Omental fat pad (tissue), 4 donors: ENCODE results near the gene IGF2BP2. TPM values are rescaled to one million over a fixed set of nuclear protein-coding genes. Genes with fewer than 3 reads are reported as not detected.
"Not testable (repeated sequence)": the region's sequence is repeated elsewhere in the genome, so short reads cannot be mapped to it uniquely, and the experiment has no call there.

Experiments
- ATAC-seq: fragments of 150-250 bp; one replicate; pipeline ENCODE4 v1.9.1; 2016; ENCODE audit warnings: mild to moderate bottlenecking, moderate library complexity; ENCODE audit not compliant: low FRiP score
- DNase-seq: peaks from one replicate; pipeline ENCODE4 v3.0.0-alpha.2; 2019; ENCODE audit warnings: low spot score
- total RNA-seq, 4 donors: library from RNA; depleted of rRNA; stranded (reverse); fragments of >200 nt; gene quantifications; one replicate each; pipeline ENCODE4 v1.1.0, GENCODE V29; 2016
- TF ChIP-seq, protein P1 (sequence below), 3 donors: fragments of 450-650 bp; IDR thresholded peaks; one replicate each; pipeline ENCODE4 v1.5.1; 2016 to 2017; ENCODE audit warnings: antibody characterized with exemption in 3 of 3, mild to moderate bottlenecking in 3 of 3, moderate library complexity in 2 of 3

The IGF2BP2 gene
- total RNA-seq, 4 donors from 2014 or later, result 7.3 to 48.9 (median 18.7) TPM

DNA sequence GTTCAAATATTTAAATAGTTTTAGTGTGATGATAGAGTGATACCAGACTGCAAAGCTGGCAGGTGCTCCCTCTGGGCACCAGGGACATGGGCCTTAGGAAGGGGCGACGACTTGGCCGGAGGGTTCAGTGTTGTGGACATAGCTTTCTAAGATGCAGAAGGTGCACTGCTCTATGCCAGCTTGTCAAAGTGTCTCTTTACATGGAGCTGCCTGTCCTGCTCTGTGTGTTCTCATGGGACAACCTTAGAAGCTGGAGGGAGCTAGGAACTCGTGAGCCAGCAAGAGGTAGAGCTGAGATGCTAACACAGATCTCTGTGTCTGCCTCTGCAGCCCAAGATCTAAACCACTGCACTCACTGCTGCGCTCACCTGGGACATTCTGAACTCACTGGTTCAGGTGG, 160.9 kb downstream of the IGF2BP2 start:
- DNase-seq, result no peak
- no peak for ATAC-seq
- TF ChIP-seq, protein P1, sequence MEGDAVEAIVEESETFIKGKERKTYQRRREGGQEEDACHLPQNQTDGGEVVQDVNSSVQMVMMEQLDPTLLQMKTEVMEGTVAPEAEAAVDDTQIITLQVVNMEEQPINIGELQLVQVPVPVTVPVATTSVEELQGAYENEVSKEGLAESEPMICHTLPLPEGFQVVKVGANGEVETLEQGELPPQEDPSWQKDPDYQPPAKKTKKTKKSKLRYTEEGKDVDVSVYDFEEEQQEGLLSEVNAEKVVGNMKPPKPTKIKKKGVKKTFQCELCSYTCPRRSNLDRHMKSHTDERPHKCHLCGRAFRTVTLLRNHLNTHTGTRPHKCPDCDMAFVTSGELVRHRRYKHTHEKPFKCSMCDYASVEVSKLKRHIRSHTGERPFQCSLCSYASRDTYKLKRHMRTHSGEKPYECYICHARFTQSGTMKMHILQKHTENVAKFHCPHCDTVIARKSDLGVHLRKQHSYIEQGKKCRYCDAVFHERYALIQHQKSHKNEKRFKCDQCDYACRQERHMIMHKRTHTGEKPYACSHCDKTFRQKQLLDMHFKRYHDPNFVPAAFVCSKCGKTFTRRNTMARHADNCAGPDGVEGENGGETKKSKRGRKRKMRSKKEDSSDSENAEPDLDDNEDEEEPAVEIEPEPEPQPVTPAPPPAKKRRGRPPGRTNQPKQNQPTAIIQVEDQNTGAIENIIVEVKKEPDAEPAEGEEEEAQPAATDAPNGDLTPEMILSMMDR (IDR thresholded peaks at IDR 0.05), result no peak

DNA sequence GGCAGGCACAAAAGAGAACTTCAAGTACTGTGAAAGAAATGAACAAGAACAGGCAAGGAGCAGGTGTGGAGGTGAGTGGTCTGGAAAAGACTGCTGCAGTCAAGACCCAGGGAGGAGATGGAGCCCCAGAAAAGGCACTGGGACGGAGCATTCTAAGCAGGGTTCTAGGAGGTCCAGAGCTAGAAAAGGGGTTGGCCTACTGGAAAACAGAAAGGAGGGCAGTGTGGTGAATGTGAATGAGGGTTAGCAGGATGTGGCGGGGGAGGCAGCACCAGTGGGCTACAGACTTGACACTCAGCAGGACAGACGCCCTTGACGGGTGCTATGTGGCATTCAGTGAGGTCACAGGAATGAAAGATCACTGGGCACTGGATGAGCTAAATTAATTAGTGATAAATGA, 163.1 kb downstream of the IGF2BP2 start:
- TF ChIP-seq, protein P1 (IDR thresholded peaks at IDR 0.05), result no peak
- no peak for ATAC-seq
- no peak for DNase-seq

GRCh38 chr3:185661296-185661695, 163.5 kb downstream of the IGF2BP2 start:
- not testable (repeated sequence) for ATAC-seq, DNase-seq

DNA sequence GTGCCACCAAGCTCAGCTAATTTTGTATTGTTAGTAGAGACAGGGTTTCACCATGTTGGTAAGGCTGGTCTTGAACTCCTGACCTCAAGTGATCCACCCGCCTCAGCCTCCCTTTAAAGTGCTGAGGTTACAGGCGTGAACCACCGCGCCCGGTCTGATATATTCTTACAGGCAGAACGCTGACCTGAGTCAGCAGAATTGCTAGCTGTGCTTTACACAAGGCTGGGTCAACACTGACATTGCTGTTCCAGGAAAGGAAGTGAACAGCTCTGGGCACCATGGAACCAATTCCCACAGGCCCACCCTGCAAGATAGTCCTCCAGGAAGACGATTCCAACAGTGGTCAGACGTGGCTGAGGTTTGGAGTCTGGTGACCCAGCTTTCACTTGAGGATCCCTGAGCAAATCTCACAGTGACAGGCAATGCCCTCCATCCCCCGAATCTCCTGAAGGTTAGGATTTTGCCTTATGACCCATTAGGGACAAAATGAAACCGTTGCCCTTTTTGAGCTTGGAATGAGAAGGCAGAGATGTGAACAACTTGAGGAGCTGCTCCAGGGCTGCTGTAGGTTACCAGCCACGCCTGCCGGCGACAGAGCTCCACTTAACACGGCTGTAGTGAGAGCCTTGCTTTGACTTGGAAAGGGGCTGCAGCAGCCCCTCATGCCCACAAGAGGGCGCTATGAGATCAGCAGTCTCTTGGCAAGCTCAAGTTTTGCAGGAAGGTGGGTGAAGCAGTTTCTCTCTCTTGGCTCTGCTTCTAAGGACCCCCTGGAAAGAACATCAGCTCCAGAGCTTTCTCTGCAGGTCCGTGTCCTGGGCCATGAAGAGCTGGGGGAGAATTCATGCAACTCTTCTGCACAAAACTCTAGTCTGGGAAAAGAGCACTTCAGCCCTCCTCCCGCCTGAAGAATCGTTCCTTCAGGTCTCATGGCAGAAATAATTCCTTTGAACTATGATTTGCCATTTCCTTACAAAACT, 164.6 kb downstream of the IGF2BP2 start:
- ATAC-seq, result no peak
- peak; percentile 52 for DNase-seq
- TF ChIP-seq, protein P1 (IDR thresholded peaks at IDR 0.05), result peak in 2 of 3 donors; percentile 84 to 85

DNA sequence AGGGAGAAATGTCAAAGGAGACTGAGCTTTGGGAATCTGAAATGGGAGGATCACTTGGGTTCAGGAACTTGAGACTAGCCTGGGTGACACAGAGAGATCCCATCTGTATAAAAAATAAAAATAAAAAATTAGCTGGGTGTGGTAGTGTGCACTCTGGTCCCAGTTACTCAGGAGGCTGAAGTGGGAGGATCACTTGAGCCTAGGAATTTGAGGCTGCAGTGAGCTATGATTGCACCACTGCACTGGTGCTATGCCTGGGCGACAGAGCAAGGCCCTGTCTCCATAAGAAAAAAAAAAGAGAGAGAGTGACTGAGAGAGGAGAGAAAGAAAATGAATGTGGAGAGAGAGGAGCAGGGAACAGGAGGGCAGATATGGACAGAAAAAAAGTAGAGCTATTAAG, 165.9 kb downstream of the IGF2BP2 start:
- DNase-seq, result no peak
- TF ChIP-seq, protein P1 (IDR thresholded peaks at IDR 0.05), result no peak

GRCh38 chr3:185658504-185658912, 166.3 kb downstream of the IGF2BP2 start:
- peak; percentile 80 for ATAC-seq
- peak; percentile 73 for DNase-seq
- TF ChIP-seq, protein P1 (IDR thresholded peaks at IDR 0.05), result no peak

More for the DNA sequence above, 165.9 kb downstream of the IGF2BP2 start:
- peak; percentile 9 for ATAC-seq

GRCh38 chr3:185657691-185658503, 166.9 kb downstream of the IGF2BP2 start:
- TF ChIP-seq, protein P1 (IDR thresholded peaks at IDR 0.05), result no peak
- no peak for DNase-seq
- ATAC-seq, result no peak
